Measurements from ENCODE around the gene GAS6.
"Not testable (repeated sequence)": the region's sequence is repeated elsewhere in the genome, so short reads cannot be mapped to it uniquely, and the experiment has no call there.

Gene GAS6

DNA sequence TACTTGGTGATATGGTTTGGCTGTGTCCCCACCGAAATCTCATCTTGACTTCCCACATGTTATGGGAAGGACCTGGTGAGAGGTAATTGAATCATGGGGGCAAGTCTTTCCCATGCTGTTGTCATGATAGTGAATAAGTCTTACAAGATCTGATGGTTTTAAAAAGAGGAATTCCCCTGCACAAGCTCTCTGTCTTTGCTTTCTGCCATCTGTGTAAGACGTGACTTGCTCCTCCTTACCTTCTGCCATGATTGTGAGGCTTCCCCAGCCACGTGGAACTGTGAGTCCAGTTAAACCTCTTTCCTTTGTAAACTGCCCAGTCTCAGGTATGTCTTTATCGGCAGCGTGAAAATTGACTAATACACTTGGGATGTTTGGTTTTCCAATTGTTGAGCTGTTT lies 4.0 kb upstream of the GAS6 start:
- DNase-seq (ENCODE audit: low read depth) = not testable (repeated sequence)

DNA sequence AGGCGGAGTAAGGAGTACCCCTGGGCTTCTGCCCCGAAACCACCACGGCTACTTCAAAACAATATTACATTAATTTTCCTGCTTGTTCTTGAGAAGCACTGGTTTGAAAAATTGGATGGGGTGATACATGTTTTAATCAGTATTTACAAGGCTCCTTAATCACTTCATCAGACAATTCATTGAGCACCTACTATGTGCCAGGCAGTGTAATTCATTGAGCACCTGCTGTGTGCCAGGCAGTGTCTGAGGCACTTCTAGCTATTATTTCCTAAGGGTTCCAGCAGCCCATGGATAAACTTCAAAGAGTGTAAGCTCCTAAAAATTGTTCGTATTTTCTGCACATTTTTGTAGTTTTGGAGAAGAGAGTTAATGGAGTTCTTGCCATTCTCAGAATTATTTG lies 1.6 kb upstream of the GAS6 start:
- DNase-seq (ENCODE audit: low read depth) = no peak

DNA sequence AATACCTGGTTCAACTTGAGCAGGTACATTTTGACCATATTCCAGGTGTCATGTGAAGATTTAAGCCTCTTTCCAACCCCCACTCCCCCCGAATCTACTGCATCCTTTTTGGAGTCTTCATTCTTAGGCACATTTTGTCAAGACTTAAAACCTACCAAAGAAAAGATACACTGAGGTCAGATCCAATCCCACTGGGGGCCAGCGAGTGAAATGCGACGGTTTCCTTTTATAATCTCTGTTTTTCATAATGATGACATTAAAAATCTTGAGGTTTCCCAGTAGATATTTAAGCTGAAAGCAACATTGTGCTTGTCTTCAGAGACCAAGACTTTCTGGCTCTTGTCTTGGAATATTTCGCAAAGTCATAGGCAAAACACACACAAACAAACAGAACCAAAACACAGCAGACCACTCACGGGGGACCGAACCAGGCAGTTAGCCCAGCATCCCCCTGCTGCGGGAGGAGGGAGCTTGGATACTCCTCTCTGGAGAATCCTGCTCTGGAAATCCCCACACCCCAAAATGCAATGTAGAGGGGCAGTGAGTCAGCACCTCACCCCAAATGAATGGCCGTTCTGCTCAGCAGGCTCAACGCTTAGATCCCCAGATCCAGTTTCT lies 506 bp upstream of the GAS6 start:
- DNase-seq (ENCODE audit: low read depth) = no peak

DNA sequence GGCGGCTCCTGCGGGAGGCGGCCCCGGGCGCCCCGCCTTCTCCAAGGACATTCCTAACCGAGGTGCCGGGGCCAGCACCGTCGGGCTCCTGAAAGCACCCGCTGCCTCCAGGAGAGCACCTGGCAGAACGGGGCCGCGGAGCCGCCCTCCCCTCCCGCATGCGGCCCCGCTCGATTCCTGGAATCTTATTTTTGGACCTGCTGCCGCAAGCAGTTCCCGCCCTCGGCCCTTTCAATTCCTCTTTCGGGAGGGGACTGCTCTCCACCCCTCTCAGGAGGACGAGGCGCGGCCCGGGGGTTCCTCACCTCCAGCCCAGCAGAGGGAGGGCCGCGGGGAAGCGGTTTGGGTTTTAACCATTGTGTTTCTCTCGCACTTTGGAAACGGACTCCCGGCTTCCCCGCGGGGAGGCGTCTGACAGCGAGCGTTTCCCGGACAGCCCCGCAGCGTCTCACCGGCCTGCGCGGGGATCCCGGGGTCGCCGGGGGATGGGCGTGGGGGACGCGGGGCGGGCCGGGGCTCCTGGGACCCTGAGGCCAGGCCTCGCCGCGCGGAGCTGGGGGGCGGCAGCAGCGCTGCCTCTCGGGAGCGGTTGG lies 849 bp downstream of the GAS6 start:
- no peak for DNase-seq (ENCODE audit: low read depth)

DNA sequence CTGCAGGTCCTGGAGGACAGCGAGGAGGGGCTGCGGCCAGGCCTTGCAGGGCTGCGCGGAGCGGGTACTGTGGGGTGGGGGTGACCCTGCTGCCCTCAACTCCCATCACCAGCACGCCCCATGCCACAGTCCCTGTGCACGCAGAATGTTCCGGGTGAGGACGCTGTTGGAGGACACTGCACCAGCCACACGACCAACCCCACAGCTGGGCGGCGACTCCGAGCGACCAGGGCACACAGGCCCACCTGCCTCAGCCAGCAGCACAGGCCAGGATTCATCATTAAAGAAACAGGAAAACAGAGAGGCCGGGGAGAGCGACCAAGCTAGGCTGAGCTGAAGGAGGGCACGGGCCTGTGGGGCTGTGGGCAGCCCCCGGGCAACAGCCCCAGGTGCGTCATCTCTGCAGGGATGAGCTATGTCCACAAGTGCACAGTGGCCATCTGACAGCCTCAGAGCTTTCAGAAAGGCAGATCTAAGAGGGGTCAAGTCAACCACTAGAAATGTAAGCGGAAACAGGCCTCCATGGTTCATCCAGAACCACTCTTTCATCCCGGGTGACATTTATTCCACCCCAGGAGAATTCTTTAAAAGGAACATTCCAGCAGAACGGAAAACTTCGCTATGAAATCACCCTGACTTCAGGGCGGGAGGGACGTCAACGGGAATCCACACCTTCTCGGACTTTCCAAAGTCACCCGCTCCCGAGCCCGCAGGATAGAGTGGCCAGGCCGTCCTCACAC lies 1.5 kb downstream of the GAS6 start:
- DNase-seq (ENCODE audit: low read depth) = no peak

DNA sequence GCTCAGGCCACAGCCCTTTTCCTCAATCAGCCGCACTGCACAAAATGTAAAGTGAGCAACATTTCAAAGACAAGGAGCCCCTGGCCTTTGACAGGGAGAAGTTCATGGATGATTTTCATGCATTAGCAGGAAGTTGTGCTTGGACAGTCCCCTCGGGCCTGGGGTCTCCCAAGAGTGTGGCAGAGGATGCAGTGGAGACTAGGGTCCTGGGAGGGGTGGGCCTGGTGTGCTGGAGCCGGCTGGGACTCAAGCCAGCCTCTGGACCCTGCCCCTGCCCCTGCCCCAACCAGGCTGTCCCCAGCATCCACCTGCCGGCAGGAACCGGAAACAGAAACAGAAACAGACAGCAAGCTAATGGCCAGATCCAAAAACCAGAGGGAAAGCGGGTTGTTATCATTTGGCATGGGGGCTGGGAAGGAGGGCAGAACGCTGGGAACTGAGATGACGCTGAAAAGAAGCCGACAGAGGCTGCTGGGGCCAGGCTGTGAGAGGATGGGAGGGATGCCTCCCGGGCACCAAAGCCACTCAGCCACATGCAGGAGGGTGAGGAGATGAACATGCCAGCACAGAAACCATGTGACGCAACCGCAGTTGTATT lies 2.3 kb downstream of the GAS6 start:
- DNase-seq (ENCODE audit: low read depth) = no peak

DNA sequence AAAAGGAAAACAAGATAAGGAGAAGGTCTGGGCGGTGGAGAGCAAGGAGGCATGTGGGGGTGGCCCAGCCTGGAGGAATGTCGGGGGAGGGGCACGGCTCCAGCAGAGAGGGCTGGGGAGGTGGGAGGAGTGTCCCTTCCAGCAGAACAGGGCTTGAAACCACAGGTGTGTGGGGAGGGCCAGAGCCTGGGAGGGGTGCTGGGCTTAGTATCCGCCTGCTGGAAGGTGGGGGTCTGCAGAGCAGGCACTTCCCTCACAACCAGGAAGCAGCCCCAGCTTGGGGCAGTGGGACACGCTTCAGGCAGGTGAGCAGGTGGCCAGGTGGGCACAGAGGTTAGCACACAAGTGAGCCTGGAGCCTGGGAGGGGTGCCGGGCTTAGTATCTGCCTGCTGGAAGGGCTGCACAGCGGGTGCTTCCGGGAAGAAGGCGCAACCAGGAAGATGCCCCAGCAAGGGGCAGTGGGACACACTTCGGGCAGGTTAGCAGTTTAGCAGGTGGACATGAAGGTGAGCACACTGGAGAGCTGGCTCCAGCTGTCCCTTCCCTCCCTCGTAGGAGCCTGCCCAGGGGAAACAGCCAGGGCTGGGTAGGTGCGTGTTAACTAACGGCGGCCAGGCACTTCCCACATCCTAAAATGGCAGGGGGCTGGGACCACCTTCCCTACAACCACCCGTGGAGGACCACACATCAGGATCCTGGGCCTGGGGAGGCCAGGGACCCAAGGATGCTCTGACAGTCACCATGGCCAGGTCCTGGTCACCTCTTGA lies 3.0 kb downstream of the GAS6 start:
- DNase-seq (ENCODE audit: low read depth) = no peak

DNA sequence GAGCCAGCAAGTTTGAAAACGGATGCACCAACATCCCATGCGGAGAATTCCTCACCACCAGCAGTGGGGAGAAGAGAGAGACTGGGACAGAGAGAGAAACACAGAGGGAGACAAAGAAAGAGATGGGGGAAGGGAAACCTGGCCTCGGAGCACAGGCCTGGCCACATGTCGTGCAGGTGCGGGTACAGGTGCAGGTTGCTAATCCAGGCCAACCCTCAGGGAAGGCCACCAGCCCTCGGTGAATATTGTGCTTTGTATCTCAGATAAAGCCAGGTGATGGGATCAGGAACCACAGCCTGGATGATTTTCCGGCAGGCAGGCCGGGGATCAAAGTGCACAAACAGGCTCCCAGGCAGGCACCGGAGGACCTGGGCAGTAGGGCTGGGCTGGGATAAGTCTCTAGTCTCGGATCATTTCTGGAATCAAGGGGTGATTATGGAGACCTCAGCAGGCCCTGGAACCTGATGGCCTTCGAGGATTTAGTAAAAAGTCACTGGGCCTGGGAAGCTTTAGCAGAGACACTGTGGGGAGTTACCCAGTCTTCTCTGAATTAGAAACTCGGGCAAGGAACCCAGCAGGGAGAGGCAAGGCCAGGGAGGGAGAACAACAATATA lies 3.7 kb downstream of the GAS6 start:
- DNase-seq (ENCODE audit: low read depth) = no peak

DNA sequence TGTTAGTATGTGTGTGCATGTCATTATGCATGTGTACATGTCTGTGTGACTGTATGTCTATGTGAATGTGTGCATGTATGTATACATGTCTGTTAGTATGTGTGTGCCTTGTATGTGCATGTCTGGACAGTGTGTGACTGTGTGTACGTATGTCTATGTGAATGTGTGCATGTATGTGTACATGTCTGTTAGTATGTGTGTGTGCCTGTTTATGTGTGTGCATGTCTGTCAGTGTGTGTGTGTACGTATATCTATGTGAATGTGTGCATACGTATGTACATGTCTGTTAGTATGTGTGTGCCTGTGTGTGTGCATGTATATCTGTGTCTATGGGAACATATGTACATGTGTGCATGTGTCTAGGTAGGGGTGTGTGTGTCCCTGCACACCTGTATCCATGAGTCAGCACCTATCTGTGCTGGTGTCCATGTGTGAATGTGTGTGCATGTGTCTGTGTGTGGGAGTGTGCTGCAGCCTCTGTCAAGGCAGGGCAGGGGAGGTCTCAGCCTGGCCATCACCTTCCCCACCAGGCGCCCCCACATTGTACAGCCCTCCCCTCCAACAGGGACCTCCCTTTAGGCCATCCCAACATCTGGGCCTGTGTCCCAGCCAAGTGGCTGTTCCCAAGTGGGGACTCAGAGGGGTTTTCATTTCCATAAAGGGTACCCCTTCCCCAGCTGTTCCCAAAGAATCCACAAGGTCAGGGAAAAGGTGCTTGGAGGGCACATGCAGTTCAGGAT lies 4.4 kb downstream of the GAS6 start:
- DNase-seq (ENCODE audit: low read depth) = no peak

DNA sequence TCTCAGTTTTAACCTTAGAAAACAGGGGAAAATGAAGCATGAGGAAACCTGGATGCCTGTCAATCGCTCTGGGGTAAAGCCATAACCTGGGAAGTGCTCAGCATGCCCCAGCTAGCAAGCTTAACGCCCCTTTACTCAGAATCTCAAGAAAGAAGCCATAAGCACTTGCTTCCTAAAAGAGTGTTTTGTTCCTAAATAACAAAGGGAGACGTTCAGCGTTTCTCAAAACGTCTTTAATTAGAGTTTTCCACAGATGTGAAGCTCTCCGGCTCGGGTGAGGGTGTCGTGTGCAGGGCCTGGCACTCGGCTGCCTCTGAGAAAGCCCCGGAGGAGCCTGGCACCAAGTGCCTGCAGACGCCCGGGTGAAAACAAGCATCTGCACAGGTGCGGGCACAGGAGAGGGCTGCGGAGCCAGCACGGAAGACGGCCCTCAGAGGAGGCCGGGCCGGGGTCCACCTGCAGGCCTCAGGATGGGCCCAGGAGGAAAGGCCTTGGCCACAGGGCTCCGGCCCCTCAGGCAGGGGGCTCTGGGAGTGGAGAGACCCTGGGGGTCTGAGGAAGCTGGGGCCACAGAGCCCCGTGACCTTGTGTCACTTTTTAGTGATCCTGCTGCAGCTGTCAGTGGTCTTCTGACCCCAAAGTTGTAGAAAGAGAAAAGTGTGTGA lies 6.2 kb downstream of the GAS6 start:
- DNase-seq (ENCODE audit: low read depth) = no peak

DNA sequence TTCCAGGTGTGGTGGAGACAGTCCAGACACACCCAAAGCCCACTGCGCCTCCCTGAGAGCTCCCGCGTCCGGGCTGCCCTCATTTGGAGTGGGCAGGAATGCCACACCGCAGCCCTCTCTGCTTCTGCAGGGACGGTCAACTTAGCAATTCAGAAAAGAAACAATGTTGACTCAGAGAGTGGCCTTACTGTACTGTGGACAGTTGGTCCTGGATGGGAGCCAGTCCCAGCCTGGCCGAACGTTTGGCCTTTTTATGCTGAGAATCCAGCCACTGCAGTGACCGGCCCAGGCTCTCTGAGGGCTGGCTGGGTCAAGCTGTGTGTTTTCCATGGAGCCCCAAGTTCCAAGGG lies 7.2 kb downstream of the GAS6 start:
- no peak for DNase-seq (ENCODE audit: low read depth)

DNA sequence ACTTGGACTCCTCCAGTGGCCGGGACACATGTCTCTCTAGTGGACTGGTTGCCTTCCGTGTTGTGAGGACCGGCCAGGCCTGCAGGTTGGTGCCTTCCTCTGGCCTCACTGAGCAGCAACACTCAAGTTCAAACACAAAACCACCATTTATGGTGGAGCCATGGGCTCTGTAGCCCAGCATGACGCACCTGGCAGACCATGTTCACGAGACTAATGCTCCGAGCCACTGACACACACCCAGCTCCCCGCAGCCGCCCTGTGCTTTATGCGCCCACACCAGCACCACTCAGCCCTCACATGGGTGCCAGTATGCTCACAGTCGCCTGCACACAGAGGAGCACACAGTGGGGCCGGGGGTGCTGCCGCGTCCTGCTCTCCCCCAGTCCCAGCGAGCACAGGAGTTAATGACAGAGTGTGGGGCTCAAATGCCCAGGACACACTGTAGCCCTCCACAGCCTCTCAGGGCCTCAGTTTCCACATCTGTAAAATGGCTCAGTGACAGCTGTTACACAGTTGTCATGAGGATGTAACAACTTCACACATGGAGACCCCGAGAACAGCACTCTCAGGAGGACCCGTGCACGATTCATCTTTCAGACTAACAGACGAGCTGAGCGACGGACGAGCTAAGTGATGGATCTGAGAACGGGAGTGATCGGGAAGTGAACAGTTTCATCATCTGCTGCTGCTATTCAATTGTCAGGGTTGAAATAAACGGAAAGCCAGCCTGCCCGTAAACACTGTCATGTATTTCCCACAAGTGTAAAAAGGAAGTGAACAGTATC lies 7.8 kb downstream of the GAS6 start:
- DNase-seq (ENCODE audit: low read depth) = no peak

DNA sequence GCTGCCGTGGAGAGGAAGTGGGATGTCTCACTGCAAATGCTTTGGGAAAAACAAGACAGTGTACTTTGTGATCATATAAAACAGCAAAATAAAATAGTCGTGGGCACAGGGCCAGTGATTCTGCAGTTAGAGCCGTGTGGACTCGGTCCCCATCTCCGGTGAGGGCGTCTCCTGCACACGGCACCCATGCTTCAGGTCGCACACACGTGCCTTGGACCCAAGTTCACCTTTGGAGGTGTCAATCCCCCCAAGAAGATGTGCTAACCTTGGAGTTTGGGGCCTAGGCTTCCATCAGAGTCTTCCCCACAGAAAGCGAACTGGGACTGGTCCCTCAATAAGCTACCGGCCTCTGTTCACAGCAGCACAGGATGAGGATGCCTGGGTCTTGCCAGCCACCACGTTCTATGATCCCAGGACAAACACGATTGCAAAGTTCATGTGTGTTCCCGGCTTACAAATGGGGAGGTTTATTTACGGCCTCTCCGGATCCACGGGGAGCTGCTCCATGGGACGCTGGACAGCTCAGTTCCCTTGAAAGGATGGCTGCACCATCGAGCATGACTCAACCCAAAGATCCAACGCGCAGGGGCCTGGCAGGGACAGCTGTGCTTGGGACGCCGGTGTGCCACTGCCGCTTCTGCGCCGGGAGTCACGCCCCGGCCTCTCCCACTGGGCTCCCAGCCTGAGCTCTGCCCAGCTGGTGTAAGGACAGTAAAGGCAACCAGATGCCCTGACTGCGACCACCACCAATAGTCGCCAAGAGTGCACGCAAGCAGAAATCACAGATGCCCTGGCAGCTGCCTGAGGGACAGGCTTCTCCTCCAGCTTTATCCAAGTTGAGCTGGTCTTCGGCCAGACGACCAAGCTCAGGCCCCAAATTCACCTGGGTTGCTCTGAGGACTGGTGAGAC lies 8.6 kb downstream of the GAS6 start:
- no peak for DNase-seq (ENCODE audit: low read depth)

DNA sequence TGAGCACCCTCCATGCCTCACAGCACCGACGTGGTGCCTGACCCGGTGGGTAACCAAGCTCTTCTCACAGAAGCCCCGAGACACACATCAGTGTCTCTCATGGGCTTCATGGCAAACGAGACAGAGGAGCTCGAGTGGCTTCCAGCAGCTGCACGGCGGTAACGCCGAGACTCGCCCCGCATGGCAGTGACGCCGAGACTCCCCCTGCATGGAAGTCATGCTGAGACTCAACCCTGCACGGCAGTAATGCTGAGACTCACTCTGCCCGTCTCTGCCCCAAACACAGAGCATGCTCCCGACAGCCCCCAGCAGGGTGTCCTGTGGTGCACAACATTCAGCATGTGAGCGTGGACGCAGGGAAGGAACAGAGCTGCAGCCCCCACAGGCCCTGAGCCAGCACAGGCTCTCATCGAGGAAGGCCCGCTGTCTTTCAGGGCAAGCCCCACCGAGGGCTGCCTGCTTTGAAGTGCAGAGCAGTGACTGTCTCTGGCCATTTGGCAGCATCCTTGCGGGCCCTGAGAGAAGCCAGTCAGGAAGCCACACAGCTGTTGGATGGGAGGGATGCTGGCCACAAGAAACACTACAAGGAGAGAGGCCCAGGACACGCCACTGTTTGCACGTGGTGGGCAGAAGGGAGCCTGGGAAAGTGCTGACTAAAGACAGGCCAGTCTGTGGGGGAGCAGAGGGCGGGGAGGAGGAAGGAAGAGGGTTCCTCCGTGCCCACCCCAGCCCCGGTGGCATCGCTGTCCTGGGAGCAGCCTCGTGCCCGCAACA lies 9.5 kb downstream of the GAS6 start:
- no peak for DNase-seq (ENCODE audit: low read depth)

DNA sequence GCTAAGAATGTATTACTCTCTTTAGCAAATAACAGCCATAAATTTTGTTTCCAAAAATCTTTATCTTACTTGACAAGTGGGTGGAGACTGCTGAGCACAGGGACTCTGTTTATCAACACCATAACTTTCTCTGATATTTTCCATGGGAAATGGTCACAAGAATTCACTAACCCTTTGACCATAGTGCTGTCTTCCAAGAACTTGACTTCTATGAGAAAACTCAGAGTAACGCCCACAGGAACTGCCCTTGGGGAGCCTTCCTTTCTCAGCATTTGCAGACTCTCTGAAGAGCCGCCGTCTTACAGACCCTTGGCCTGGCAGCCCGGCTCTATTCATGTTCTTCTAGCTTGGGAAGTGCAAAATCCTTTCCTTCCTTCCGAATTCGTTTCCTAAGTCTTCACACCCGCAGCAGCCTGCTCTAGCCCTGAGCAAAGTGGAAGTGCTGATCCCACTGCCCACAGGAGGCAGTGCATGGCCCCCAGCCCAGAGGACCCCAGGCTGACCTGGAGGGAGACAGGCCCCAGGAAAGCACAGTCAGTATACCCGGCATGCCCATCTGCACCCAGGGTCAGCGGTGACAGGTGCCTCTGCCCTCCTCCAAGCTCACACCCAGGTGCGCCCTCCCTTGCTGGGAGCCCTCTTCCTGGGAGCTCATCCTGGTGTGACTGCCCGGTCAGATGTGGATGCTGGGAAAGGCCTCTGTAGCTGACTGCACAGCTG lies 10.2 kb downstream of the GAS6 start:
- DNase-seq (ENCODE audit: low read depth) = no peak

DNA sequence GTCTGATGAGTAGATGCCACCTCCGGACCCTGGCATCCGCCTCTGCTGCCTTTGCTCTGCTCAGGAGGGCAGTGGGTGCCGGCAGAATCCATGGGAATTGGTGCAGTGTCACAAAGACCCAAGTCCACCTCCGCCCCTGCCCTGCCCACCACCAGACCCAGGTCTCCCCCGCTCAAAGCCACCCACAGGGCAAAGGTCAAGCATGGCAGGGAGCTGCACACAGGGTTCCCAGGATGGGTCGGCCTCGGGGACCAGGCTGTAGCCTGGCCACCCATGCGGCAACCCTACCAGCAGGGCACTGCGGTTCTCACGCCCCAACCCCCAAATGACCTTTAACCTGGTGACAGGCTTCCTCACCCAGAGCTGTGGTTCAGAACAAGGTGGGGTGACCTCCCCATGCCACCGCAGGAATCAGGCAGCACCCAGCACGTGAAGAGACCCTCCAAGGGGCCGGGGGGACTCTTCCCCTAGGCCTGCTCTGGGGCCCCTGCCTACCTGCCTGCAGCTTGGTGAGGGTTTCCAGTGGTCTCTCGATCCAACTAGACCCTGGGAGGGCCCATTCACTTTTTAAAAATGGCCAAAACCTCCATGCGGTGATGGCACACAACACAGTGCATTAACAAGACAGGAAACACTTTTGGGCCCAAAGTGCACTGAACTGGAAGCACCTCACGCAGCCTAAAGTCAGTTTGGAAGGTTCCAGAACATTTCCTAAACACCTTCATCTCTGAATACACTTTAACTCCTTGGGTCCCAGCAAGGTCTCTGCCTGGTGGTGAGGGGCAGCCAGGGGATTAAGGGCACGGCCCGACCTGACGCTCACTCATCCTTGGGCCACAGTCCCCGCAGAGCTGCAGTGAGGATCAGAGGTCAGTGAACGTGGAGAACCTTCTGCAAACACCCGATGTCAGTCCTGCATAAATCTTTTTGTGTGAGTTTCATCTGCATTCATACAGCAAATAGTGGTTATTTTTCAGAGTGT lies 11.0 kb downstream of the GAS6 start:
- no peak for DNase-seq (ENCODE audit: low read depth)

Data from stimulated activated CD8-positive, alpha-beta memory T cell treated with anti-CD3 and anti-CD28 coated beads, Interleukin-4, amount 100 ng/mL, for 24 hours (primary cell).